Smooth muscle cell (in vitro differentiated cells): ENCODE measurements around the gene C2CD4A. TPM values are rescaled to one million over a fixed set of nuclear protein-coding genes. Genes with fewer than 3 reads are reported as not detected.

Experiments
- DNase-seq: peaks from one replicate; lab custom pipeline; 2025; ENCODE audit not compliant: unreplicated experiment; lab: John Stamatoyannopoulos, UW
- H2AFZ ChIP-seq: fragments of 200-600 bp; sonication (generic); 2 replicates; pipeline ENCODE4 v1.6.0; 2016; ENCODE audit warnings: antibody characterized with exemption, low read depth, mild to moderate bottlenecking
- H3F3A ChIP-seq: fragments of 200-600 bp; sonication (generic); 2 replicates; pipeline ENCODE4 v1.6.0; 2017; ENCODE audit warnings: antibody characterized with exemption, low read depth
- H3K27ac ChIP-seq: fragments of 200-600 bp; sonication (generic); 2 replicates; pipeline ENCODE4 v1.5.1; 2016; ENCODE audit warnings: low read depth, mild to moderate bottlenecking
- H3K27me3 ChIP-seq: fragments of 200-600 bp; sonication (generic); 2 replicates; pipeline ENCODE4 v1.6.1; 2016; ENCODE audit warnings: low read depth, mild to moderate bottlenecking
- H3K36me3 ChIP-seq: fragments of 200-600 bp; sonication (generic); 2 replicates; pipeline ENCODE4 v1.5.1; 2016; ENCODE audit warnings: low read depth
- H3K4me1 ChIP-seq: fragments of 200-600 bp; sonication (generic); 2 replicates; pipeline ENCODE4 v1.5.1; 2016; ENCODE audit warnings: low read depth
- H3K4me2 ChIP-seq: fragments of 200-600 bp; sonication (generic); 2 replicates; pipeline ENCODE4 v1.6.0; 2016; ENCODE audit warnings: mild to moderate bottlenecking
- H3K4me3 ChIP-seq: fragments of 200-600 bp; sonication (generic); 2 replicates; pipeline ENCODE4 v1.5.1; 2016; ENCODE audit warnings: mild to moderate bottlenecking
- H3K79me2 ChIP-seq: fragments of 200-600 bp; sonication (generic); 2 replicates; pipeline ENCODE4 v1.6.0; 2016; ENCODE audit warnings: low read depth, mild to moderate bottlenecking
- H3K9ac ChIP-seq: fragments of 200-600 bp; sonication (generic); 2 replicates; pipeline ENCODE4 v1.6.0; 2016; ENCODE audit warnings: low read depth
- H3K9me3 ChIP-seq: fragments of 200-600 bp; sonication (generic); replicated peaks from 2 replicates; pipeline ENCODE4 v1.5.1; 2016; ENCODE audit warnings: low read depth
- H4K20me1 ChIP-seq: fragments of 200-600 bp; sonication (generic); 2 replicates; pipeline ENCODE4 v1.6.0; 2016; ENCODE audit warnings: low read depth
- WGBS: methylation state at CpG from one replicate; pipeline ENCODE4 v1.1.7; 2016; ENCODE audit warnings: low lambda C conversion rate; 5-methylcytosine and 5-hydroxymethylcytosine counted together
- polyA plus RNA-seq: library from polyadenylated mRNA; unstranded; fragments of >200 nt; fragmentation: Nextera tagmentation; extraction: Ambion mirVana; gene quantifications from 2 replicates; pipeline ENCODE4 v1.2.1, GENCODE V29; 2016
- total RNA-seq: library from RNA; depleted of rRNA; stranded (reverse); fragments of >200 nt; gene quantifications from 2 replicates; pipeline ENCODE4 v1.2.3, GENCODE V29; 2014
- TF ChIP-seq, protein P1 (sequence below): fragments of 200-600 bp; sonication (generic); IDR thresholded peaks from 2 replicates; pipeline ENCODE4 v1.5.1; 2017; ENCODE audit warnings: borderline replicate concordance, mild to moderate bottlenecking, antibody characterized with exemption; ENCODE audit not compliant: insufficient read depth, poor library complexity, severe bottlenecking

The C2CD4A gene
- total and polyA plus RNA-seq, 2 experiments from 2014 or later, result 0.13 to 0.35 TPM

DNA sequence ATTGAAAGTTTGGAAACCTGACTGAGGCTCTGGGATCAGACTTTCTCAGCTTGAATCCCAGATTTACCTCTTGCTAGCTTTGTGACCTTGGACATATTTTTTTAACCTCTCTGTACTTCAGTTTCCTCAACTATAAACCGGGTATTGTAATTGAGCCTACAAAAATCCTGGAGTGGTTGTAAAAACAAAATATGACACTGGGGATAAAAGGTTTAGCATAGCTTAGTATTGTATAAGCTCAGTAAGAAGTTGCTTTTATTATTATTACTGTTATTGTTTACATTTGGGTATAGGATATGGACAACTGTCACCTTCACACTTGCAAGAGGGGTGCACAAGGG is 21.5 kb downstream of the C2CD4A start:
- no peak overlapping the region for H3K27ac ChIP-seq

GRCh38 chr15:62089616-62090015 is 22.8 kb downstream of the C2CD4A start:
- Histone ChIP-seq H3K4me1 (no peaks in the 10 kb centered on the region), H3K79me2 (no peaks in the 10 kb centered on the region), H2AFZ (no peak overlapping the region), H3K9ac (no peak overlapping the region), H3K4me2 (no peak overlapping the region), H3K27me3 (no peaks in the 10 kb centered on the region), H3K4me3 (no peak overlapping the region), H4K20me1 (no peaks in the 10 kb centered on the region), H3K36me3 (no peaks in the 10 kb centered on the region), H3F3A (no peaks in the 10 kb centered on the region), H3K27ac (no peak overlapping the region), H3K9me3 (no peaks in the 10 kb centered on the region)
- DNase-seq, result no peak
- 56% methylated on average over 2 of the region's 2 CpGs for WGBS
- TF ChIP-seq, protein P1, sequence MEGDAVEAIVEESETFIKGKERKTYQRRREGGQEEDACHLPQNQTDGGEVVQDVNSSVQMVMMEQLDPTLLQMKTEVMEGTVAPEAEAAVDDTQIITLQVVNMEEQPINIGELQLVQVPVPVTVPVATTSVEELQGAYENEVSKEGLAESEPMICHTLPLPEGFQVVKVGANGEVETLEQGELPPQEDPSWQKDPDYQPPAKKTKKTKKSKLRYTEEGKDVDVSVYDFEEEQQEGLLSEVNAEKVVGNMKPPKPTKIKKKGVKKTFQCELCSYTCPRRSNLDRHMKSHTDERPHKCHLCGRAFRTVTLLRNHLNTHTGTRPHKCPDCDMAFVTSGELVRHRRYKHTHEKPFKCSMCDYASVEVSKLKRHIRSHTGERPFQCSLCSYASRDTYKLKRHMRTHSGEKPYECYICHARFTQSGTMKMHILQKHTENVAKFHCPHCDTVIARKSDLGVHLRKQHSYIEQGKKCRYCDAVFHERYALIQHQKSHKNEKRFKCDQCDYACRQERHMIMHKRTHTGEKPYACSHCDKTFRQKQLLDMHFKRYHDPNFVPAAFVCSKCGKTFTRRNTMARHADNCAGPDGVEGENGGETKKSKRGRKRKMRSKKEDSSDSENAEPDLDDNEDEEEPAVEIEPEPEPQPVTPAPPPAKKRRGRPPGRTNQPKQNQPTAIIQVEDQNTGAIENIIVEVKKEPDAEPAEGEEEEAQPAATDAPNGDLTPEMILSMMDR, result no peak

More for the DNA sequence above, 21.5 kb downstream of the C2CD4A start:
- H3F3A ChIP-seq, result no peaks in the 10 kb centered on the region
- no peak overlapping the region for H3K4me3 ChIP-seq
- H3K9me3 ChIP-seq, result no peaks in the 10 kb centered on the region
- no peak for DNase-seq
- H3K4me1 ChIP-seq, result no peaks in the 10 kb centered on the region
- H2AFZ ChIP-seq, result peak overlapping the region; percentile 43
- WGBS, result 77% methylated on average over 1 of the region's 1 CpG
- H3K9ac ChIP-seq, result no peak overlapping the region
- no peaks in the 10 kb centered on the region for H4K20me1 ChIP-seq
- no peak overlapping the region for H3K4me2 ChIP-seq
- H3K27me3 ChIP-seq, result no peaks in the 10 kb centered on the region
- H3K36me3 ChIP-seq, result no peaks in the 10 kb centered on the region
- no peaks in the 10 kb centered on the region for H3K79me2 ChIP-seq
- TF ChIP-seq, protein P1, result no peak

DNA sequence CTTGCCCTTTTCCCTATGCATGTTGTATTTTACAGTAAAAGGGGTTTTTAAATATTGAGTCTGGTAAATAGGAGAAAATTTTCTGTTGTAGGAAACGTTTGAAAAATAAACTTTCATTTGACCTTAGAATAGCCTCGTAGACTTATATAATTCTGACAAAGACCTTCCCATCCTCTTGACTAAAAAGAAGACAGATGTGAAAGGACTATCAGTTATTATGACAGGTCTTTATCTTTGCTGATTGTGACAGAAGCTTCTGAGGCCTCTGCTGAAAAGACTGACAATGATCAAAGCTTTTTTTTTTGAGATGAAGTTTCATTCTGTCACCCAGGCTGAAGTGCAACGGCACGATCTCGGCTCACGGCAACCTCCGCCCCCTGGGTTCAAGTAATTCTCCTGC is 24.2 kb downstream of the C2CD4A start:
- Histone ChIP-seq H4K20me1 (no peaks in the 10 kb centered on the region), H3K4me2 (no peak overlapping the region), H3K27me3 (no peaks in the 10 kb centered on the region), H3F3A (no peaks in the 10 kb centered on the region), H3K27ac (no peak overlapping the region), H3K4me1 (no peaks in the 10 kb centered on the region), H2AFZ (no peak overlapping the region), H3K9ac (no peak overlapping the region), H3K36me3 (no peaks in the 10 kb centered on the region), H3K79me2 (no peaks in the 10 kb centered on the region), H3K4me3 (no peak overlapping the region), H3K9me3 (no peaks in the 10 kb centered on the region)
- 83% methylated on average over 7 of the region's 7 CpGs for WGBS
- no peak for DNase-seq
- TF ChIP-seq, protein P1, result no peak

DNA sequence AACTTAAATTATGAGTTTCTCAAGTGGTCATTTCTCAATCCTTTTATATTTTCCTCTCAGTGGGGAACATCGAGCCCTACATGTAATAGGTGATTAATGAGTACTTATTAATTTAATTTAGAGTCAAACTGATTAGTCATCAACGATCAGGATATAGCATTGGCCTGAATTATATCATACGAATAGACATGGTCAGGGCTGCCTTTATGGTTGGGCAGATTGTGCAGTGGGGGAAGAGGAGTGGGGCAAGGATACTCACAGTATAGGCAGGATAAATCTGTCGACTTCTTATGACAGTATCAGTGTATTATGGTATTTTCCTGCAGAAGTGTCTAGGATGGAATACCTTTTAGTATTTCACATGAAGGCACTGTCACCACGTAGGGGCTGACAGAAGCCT is 27.0 kb downstream of the C2CD4A start:
- TF ChIP-seq, protein P1, result no peak
- H3K36me3 ChIP-seq, result no peaks in the 10 kb centered on the region
- H3K9ac ChIP-seq, result no peak overlapping the region
- H3K4me3 ChIP-seq, result no peak overlapping the region
- no peaks in the 10 kb centered on the region for H3K4me1 ChIP-seq
- no peaks in the 10 kb centered on the region for H3F3A ChIP-seq
- peak overlapping the region; percentile 46 for H3K27ac ChIP-seq
- 84% methylated on average over 5 of the region's 5 CpGs for WGBS
- H3K27me3 ChIP-seq, result no peaks in the 10 kb centered on the region
- no peak overlapping the region for H3K4me2 ChIP-seq
- no peaks in the 10 kb centered on the region for H3K9me3 ChIP-seq
- no peak for DNase-seq
- no peaks in the 10 kb centered on the region for H4K20me1 ChIP-seq
- no peaks in the 10 kb centered on the region for H3K79me2 ChIP-seq
- no peak overlapping the region for H2AFZ ChIP-seq
